HuH-7 (cell line): Measurements from ENCODE around the gene CSNK1G1.

Experiments
- DNase-seq: peaks from one replicate; pipeline ENCODE4 v3.0.0; 2011; ENCODE audit warnings: low spot score

Gene CSNK1G1

DNA sequence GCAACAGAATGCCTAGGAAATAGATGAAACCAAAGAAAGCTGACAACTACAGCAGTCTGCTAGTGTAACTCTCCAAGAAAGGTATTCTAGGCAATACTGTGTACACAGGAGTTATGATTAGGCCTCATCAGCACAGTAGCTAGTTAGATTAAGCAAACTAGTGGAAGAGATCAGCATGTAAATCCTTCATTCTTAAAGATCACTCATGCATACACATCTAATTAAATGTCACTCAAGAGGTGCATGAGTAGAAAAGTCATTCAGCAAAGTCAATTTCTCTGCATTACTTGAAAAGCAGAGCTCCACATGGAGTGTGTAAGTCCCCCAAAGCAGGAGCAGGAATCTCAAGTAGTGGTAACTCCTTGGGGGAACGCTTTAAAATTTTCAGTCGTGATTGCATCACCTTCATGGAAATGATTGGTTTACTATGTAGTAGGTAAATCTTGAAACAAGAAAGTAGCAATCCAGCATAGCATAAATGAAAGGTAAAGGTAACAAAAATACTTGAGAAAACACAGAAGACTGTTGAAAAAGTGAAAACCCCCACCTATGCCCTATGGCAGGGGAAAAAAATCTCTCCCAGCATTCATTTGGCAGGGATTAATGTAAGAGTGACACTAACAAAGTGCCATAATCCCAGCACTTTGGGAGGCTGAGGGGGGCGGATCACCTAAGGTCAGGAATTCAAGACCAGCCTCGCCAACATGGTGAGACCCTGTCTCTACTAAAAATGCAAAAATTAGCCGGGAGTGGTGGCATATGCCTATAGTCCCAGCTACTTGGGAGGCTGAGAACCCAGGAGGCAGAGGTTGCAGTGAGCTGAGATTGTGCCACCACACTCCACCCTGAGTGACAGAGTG is 163.8 kb downstream of the CSNK1G1 start:
- DNase-seq, result no peak

DNA sequence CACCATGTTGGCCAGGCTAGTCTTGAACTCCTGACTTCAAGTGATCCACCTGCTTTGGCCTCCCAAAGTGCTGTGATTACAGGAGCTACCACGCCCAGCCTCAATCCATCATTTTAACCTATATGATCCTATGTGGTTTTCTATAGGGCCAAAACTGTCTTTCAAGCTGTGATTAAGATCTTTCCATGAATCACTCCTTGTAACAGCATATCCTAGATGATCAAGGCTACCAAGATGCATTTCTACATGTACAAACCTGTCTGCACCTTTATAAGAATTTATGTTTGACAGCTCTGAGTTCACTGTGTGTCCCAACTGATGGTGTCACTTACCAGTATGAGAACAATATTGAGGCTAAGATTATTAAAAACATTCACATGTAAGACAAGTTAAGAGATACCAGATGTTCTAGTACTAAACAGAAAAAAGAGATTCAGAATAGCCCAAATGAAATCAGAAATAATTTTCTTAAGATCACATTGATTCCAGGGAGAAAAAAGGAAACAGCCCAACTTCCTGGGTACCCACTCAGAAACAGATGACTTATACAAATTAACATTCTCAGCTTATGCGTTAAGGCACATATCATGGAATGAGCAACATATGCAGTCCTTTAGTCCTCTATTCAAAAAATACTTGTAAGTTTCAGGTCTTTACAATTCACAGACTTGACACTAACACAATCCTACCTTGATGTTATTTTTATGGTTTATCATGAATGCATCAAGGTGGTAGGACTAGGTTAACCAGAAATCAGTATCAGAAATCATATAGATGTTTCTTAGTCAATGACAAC is 168.4 kb downstream of the CSNK1G1 start:
- no peak for DNase-seq

DNA sequence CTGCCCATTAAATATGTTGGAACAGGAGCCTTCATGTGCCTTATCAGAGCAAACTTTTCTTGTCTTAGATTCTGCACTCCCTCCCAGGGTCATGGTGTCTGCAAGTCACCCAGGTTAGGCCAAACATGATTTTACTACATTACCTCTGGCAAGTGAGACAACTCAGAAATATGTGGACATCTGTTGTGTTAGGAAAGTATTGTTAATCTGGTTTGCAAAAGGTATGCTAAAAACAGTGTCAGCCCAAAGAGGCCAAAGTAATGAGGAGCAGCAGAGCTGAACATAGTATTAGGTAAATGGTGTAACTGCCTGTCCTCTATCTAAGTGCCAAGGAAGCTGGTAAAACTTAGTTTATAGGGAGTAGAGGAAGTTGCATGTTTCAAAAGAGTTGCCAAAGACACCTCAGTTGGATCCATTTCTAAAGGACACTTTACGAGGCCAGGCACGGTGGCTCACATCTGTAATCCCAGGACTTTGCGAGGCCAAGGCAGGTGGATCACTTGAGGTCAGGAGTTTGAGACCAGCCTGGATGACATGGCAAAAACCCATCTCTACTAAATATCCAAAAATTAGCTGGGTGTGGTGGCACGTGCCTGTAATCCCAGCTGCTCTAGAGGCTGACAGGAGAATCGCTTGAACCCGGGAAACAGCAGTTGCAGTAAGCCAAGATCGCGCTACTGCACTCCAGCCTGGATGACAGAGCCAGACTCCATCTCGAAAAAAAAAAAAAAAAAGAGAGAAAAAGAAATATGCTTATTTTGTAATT is 170.6 kb downstream of the CSNK1G1 start:
- DNase-seq, result no peak

DNA sequence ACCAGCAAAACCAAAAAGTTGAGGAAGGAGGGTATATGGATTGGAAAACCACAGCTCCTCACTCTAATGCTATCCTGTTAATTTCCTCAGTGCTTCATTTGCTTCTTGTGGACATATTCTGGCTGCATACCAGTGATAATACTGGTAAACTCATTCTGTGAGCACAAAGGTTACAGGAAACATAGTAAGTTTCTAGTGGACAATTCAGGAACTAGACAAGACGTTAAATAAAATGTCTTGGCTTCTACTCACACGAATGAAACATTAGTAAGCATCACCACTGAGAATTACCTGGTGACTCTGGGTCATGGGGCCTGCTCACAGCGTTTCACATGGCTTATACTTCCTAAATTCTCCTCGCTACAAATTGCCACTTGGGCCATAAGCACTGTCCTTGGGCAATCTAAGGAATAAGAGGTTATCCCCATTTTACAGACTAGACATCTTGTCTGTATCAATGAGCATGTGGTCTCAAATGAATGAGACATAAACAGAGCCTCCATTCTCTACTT is 173.1 kb downstream of the CSNK1G1 start:
- no peak for DNase-seq

DNA sequence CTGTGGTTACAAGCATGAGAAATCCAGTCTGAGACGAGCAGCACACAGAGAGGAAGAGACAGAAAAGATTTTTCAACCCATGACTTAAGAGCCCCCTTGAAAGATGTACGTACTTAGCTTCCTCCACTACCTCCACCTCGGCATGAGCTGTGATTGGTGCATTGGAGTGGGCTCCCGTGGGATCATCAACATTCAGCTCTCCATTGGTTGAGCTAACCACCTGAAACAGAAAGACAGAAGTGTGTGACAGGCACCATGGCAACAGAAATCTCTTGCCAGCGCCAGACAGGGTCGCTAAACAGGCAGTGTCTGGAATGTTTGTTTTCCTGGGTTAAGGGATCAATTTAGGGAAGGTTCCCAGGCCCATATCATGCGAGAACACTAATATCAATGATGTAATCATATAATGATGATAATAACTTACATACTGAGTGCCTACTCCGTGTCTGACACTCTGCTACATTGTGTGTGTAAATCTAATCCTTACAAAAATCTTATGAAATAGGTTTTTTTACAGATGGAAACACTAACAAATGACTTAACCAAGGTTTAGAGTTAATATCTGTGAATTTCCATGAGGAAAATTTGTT is 175.6 kb downstream of the CSNK1G1 start:
- no peak for DNase-seq

DNA sequence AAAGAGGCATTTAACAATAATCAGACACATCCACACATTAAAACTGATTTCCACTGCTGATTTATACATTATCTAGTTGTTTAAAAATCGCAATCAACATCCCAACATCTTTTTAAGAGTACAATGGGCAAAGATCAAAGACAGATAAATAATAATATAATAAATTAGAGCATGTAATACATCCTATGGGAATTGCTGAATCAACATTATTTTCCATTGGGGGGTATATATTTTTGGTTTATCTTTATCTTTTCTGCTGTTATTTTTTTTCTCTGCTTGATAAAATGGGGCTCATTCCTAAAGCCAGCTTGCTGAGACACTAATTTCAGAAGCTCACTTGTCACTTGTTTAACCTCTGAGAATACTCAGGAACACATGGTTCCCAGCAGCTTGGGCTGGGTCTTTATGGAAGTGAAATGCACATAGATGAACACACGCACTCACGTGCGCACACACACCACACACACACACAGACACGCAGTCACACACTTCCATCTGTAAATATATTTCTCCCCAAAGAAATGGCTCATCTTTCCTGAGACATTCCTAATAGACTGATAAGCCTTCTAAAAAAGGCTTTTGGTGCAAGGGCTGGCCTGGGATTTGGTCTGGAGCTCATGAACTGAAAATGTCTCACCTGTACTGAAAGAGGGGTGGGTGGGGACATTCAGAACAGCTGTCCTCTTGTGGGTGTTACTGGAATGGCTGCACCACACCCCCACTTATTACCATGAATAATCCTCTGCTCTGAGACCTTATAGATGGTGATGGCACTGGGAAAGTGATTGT is 189.7 kb downstream of the CSNK1G1 start:
- DNase-seq, result no peak

DNA sequence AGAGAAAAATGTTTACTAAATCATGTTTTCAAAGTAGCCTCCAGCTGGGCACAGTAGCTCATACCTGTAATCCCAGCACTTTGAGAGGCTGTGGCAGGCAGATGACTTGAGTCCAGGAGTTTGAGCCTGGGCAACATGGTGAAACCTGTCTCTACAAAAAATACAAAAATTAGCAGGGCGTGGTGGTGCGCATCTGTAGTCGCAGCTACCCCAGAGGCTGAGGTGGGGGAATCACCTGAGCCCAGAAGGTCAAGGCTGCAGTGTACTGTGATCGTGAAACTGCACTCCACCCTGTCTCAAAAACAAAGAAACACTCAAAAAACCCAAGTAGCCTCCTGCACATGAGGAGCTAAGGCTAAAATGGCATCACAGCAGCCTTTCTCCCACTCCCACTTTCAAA is 191.5 kb downstream of the CSNK1G1 start:
- DNase-seq, result no peak

DNA sequence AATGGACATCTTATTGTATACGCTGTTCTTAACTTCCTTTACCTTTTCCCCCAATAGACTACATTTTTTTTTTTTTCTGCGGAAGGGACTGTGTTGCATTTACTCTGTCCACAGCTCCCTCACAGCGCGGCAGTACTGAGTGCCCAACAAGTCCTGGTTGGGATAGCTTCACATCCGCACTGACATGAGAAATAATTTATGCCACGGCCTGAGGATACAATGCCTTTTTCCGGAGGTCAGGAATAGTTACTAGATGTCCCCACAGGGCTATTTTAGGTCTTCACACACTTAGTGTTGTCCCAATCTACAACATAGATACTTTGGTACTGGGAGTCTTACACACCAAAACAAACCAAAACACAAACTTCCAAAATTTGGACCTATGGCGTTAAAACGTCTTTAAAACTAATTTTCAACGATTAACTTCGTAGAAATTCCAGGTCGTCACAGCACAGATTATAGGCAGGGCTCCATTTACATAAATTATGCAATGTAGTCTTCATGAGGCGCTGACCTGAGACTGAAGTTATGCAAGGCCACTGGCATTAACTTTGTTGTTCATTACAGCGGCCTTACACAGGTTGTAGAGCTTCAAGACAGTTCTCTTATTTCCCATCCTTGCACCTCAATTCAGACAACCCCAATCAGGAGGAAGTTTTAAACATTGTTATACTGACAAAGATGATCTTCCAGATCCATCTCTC is 192.2 kb downstream of the CSNK1G1 start:
- no peak for DNase-seq

DNA sequence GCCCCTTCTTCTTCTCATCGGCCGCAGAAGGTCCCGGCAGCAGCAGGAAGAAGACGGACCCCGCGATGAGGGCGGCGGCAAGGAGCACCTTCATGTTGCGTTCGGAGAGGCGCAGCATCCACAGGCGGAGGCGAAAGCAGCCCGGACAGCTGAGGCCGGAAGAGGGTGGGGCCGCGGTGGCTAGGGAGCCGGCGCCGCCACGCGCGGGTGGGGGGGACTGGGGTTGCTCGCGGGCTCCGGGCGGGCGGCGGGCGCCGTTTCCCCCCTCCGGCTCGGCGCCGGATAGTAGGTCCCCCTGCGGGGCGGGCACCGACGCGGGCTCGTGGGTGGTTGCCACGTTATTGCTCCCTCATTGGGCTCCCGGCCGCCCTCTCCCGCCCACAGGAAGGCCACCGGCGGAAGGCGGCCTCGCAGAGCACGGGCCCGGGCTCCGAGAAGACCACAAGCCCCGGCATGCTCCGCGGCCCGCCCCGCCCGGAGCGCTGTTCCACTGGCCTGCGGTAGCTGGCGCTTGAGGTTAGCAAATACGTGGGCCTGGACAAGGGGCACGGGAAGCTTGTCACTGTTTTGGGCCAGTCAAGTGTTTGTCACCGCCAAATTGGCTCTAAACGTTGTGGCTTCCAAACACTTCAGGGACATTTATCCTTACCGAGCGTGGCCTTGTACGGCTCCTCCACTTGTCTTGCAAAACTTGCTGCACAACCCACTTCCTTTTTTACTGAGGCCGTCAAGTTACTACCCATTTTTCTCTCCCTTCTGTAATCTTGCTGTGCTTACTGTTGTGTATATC is 192.9 kb downstream of the CSNK1G1 start, which contains the start of gene PPIB:
TSS of gene PPIB (minus strand) at position 154 of the 790 bp plus-strand sequence. CDS start at position 118, 36 bp downstream.
- peak; percentile 94 for DNase-seq

DNA sequence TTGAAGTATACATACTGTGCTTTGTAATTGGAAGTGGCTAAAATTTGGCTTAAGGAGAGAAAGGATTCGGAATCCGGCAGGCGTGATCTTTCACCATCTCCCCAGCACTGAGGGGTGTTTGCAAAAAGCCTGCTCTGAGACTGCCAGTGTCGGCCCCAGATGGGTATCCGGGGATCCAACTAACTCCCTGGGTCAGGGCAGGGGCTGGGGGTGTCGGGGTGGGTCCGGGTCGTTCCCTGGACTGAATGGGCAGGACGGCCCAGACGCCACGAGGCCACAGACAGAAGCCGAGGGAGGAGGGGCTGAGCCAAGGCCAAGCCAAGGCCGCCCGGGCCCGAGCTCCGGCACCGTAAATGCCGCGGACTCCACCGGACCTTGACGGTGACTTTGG is 193.5 kb downstream of the CSNK1G1 start:
- no peak for DNase-seq

DNA sequence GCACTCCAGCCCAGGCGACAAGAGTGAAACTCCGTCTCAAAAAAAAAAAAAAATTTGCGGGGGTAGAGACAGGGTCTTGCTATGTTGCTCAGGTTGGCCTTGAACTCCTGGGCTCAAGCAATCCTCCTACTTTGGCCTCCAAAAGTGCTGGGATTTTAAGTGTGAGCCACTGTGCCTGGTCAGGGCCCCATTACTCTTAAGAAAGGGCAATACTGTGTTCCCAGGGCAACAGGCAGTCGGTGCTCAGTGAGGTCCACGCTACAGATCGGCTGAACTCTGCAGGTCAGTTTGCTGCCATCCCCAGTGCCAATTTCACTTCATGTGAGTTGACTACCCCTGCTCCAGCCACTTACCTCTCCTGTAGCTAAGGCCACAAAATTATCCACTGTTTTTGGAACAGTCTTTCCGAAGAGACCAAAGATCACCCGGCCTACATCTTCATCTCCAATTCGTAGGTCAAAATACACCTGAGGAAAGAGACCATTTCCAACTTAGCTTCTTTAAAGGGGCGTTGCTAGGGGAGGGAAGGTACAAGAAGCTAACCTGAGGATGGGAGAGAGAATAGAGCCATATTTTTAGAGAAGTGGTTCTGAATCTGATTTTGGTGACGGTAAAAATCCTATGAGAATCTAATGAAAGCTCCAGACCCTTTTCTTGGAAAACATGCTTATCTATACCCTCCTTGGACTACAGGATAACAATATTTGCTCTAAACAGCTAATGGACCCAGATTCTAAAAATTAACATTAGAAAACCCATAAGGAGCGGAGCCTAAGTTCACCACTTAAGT is 194.1 kb downstream of the CSNK1G1 start:
- DNase-seq, result no peak

DNA sequence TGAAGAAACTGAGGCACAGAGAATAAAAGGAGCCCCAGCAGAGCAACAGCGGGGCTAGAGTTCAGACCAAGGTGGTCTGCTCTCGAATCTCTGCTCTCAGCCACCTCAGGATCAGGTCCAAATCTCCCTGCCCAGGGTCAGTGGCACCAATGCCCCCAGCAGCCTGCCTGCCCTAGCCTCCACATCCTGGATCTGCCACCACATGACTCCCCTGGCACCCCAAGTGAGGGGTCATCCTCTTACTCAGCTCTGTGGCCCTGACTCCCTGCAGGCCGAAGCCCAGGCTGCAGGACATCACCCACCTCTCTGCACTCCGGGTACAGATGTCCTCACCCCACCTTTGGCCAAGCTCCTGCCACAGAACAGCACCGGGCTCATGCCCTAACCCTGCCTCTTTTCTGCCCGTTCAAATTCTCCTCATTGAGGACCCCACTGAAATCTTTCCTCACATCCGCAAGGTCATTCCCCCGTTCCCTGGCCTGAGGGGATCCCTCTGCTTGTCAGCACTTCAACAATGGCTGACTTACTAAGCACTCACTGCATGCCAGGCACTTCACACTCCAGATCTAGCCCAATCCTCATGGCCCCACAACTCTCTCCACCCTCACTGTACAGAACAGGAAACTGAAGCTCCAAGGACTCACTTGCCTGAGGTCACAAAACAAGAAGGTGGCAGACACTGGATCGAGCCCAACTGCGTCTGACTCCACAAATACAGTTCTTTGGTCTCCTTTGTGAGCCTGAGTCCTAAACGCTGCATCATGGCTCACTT is 197.4 kb downstream of the CSNK1G1 start:
- no peak for DNase-seq

DNA sequence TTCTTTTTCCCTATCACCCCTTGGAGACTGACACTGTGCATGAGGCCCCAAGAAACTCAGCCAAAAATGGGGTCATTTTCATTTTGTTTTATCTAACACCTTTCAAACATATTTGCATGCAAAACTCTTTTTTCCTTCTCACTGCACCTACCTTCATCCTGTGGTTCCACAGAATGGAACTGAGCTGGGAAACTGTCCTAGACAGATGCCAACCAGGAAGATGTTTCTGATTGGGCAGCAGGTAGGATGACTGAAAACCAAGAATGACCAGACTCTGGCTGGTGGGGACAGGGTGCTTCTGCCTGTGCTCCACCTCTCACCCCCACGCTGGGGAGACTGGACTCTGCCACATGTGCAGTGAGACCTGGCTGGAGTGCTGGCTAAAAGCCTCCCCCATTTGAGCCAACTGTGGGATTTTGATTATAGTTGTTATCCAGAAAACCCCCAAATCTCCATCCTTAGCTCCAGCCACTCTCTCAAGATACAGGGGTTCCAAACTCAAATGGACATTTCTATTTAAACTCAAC is 198.3 kb downstream of the CSNK1G1 start:
- no peak for DNase-seq

DNA sequence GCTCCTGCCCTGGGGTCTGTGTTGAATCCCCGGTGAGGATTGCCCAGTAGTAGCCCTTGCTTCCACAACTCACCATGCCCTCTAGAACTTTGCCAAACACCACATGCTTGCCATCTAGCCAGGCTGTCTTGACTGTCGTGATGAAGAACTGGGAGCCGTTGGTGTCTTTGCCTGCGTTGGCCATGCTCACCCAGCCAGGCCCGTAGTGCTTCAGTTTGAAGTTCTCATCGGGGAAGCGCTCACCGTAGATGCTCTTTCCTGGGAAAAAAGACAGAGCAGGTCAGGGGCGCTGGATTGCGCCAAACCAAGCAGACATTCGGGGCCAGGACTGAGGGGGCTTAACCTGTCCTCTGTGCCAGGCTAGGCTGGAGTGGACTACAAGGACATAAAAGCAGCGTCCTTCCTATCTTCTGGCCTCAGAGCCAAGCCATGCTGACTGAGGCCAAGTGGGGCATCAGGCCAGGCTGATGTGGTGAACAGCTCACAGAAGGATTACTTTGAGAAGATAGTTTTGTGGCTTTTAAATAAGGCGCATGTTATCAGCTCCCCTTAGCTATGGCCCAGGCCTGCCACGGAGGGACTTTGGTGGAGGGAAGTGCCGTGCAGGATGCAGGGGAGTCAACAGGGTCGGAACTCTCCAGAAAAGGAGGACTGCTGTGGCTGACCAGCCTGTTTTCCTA is 199.2 kb downstream of the CSNK1G1 start:
- no peak for DNase-seq

DNA sequence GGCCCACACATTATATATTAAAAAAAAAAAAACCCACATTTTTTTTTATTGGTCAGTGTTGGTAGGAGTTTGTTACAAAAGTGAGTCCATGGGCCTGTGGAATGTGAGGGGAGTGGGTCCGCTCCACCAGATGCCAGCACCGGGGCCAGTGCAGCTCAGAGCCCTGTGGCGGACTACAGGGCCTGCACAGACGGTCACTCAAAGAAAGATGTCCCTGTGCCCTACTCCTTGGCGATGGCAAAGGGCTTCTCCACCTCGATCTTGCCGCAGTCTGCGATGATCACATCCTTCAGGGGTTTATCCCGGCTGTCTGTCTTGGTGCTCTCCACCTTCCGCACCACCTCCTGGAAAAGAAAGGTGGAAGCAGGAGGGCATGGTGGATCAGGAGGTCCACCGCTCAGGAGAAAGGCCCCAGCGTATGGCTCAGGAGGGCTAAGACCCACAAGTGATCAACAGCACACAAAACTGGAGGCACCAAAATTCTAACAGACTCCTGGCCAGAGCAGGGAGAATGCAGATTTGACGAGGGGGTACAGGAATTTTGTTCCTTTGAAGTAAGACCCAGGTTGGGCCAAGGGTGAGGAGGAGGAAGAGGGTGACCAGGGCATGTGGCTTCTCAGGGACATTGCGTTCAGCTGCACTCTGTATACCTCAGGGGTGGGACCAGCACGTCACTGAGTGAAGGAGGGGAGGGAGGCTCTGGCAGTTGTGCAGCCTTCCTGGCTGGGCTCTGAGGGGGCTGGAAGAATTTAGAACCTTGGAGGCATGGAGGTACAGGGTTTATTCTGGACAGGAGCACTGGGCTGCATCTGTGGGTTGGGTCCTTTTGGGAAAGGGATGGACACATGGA is 199.9 kb downstream of the CSNK1G1 start:
- no peak for DNase-seq
